Occipital lobe (tissue), 2 donors: ENCODE measurements around the gene APP. TPM values are rescaled to one million over a fixed set of nuclear protein-coding genes. Genes with fewer than 3 reads are reported as not detected.

Experiments used
- DNase-seq: peaks from one replicate; lab custom pipeline; 2025; lab: John Stamatoyannopoulos, UW
- total RNA-seq: library from RNA; depleted of rRNA; stranded (reverse); fragments of >200 nt; gene quantifications from one replicate; pipeline ENCODE4 v1.2.3, GENCODE V29; 2014

APP gene
- total RNA-seq, 1 donor from 2014 or later: 354 TPM

DNA sequence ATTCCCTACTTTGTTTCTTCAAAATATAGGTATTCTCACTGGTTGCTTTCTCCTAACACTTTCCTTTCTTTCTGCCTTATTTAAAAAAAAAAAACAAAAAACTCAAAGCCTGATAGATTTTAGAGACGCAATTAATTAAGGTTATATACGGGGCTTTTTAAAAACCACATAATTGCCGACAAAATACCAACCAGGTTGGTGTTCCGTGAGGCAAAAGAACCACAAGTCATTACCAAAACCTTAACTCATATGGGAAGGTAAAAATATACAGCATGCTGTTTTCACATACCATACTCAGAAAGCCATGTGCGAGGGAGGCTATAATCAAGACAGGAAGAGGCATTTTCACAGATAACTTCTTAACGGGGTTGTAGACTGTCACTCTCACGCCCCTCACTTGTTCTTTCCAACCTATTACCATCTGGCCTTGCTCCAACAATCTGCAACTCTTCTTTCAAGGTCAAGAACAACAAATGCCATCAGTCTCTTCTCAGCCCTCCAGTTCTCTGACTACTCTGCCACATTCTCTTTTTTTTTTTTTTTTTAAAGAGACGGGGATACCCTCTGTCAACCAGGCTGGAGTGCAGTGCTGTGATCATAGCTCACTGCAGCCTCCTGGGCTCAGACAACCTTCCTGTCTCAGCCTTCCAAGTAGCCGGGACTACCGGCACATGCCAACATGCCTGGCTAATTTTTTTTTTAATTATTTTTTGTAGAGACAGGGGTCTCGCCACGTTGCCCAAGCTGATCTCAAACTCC, 102.6 kb downstream of the APP start:
- no peak for DNase-seq

DNA sequence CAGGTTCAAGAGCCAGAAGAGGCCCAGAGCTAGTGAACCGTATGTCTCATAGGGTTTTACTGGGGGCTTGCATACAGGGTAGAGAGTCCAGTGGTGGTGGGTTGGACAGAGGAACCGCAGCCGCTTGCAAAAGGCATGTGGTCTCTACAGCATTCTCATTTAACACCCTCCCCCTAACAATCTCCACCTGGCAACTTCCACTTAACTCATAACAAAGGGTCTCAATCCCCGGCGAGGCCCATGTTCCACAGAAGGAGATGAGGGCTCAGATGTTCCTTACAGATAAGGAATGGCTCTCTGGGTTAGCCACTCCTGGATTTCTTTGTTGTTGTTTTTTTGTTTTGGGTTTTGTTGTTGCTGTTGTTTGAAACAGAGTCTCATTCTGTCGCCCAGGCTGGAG, 106.1 kb downstream of the APP start:
- DNase-seq: no peak

DNA sequence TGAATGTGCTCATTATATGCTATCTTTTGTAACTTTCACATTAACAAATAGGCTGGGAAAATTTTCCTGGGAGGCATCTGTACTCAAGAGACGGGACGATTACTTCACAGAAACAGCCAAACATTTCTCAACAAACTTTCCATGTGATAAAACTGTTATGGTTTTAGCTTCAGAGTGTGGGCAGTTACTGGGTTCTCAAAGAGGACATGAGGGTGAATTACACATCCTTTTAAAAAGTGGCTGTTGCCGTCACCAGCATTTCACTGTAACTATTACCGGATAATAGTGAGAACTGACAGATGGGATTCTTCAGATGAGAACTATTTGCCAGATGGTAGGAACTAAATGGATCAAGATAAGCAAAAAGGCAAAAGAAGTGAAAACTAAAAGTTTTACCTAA, 109.1 kb downstream of the APP start:
- DNase-seq: no peak

DNA sequence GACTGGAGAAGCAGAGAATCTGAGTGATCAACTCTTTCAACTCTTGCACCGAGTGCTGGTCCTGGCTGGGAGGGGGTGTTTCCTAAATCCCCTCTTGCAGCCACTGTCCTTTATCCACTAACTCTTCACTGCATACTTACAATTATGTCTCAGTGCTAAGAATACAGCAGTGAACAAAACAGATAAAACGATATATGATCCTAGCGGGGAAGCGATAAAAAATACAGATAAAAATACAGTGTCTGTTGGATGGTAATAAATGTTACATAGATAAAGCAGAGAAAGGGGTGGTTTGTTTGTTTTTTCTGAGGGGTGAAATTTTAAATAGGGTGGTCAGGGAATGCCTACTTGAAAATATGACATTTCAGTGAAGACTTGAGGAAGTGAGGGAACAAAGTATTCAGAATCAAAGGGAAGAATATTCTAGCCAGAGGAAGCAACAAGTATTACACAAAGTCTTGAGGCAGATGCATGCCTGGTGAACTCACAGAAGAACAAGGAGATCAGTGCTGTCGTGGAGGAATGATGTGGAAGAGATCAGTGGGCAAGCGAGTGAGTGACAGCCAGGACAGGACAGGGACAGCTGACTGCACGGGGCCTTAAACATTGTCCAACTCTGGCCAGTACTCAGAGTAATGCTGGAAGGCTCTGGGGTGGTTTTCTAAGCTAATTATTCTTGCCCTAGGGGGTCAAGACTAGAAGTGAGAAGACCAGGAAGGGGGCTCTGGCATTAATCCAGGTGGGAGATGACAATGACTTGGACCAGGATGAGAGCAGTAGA, 110.0 kb downstream of the APP start:
- DNase-seq: no peak

DNA sequence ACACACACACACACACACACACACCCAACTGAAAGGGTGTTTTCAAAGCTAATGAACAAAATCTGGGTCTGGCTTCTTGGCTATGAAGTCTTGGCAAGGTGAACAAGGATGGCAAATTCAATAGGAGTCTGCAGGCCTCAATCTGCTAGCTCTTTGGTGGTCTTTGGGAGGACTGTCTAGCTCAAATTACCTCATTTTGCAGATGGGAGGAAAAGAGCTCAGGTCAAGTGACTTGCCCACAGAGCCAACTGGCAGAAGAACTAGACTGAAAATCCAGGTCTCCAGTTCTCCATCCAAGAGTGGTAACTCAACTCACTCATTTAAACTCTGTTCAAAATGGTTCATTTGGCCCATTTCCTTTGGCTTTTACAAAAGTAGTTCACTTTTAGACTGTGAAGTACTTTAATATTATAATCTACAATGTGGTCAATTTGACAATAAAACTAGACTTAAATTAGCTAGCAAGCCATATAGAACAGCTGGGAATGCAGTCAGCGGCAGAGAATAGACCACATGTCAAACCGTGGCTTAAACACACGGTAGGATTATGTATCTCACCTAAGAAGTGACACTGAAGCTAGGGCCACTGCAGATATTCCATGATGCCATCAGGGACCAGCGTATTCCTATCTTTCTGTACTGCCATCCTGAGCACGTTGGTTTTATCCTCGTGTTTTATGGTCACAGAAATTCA, 112.9 kb downstream of the APP start:
- no peak for DNase-seq

DNA sequence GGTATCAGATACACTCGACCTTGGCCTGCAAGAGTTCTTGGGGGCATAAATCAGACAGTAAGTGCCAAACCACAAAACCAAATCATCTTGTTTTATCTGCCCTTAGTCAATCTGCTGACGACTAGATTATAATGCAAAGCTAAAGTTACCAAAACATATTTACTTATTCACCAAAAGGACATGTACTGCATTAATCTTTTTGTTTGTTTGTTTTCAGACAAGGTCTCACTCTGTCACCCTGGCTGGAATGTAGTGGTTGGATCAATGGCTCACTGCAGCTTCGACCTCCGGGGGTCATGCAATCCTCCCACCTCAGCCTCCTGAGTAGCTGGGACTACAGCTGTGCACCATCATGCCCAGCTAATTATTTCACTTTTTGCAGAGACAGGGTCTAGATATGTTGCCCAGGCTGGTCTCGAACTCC, 114.7 kb downstream of the APP start:
- DNase-seq: no peak

DNA sequence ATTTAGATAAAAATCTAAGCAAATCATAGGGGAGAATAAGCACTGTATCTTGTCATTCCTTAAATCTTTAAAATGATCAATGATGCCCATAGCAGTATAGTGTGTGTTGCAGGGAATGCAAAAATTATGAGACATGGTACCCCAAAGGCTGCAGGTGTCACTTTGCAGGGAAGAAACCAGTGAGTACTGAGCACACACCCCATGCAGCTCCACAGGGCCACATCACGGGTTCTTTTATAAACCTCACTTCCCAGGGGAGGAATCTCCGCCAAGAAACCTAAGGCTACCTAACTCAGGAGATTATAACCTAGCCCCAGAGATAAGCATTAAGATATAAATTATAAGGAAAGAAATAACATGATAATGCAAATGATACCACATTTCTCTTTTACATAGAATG, 115.6 kb downstream of the APP start:
- DNase-seq: no peak

DNA sequence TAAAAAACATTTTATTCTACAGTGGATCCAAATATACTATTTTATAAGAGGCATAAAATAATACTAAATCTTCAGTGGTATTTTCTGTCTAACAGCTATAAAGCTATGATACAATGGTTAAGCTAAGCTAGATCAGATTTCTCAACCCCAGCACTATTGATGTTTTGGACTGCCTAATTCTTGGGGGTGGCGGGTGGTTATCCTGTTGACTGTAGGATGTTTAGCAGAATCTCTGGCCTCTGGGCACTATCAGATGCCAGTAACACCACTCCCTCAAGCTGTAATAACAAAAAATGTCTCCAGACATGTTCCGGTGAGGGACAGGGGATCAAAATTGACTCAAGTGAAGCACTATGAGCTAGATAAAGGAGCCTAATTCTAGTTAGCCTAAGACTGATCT, 118.5 kb downstream of the APP start:
- no peak for DNase-seq

DNA sequence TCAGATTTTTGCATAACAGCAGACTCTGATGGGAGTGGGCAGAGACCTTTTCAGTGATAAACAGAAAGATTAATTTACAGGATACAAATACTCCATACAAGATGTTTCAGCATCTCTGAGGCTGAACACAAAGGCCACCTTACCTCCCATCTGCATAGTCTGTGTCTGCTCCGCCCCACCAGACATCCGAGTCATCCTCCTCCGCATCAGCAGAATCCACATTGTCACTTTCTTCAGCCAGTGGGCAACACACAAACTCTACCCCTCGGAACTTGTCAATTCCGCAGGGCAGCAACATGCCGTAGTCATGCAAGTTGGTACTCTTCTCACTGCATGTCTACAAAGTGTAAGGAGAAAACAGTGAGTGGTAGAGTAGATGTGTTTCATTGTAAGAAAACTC, 119.7 kb downstream of the APP start:
- DNase-seq: no peak

DNA sequence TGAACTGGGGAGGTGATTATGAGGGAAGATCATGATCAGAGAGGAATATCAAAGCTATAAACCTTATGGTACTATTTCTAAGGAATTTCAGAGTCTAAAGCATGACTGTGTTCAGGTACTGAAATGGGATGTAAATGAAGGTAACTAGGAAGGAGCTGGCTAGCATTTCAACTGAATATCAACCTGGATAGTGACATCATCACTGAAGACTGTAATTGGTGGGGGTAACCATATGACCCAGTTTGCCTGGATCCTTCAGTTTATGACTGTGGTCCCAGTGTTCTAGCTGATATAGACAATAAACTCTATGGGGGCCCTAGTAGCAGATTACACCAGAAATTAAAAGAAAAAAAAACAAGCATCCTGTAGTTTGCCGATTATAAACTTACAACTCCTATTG, 120.8 kb downstream of the APP start:
- DNase-seq: no peak

DNA sequence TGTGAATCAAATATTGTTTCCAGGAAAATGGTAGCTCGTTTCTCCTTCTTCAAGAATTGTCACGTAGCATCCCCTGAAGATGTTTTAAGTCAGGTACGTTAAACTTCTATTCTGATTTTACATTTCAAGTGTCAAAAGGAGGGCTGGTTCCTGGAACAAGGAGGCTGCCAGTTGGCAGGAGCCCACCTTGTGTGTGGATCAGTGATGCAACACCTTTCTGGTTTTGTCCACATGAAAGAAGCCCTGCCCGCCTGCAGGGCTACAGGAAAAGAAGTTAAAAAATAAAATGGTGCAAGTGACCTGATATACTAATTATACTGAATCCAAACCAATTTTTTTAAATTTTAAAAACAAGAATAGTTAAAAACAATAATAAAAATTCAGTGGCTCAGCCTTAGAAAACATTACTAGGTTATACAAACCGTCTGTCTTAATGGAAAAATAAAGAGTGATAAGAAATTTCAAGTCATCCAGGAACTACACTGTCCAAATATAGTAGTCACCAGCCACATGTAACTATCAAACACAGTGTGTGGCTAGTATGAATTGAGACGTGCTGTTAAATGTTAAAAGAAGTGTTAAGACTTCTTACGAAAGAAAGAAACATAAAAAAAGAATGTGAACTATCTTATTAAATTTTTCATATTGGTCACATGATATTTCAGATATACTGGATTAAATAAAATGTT, 123.1 kb downstream of the APP start:
- no peak for DNase-seq

DNA sequence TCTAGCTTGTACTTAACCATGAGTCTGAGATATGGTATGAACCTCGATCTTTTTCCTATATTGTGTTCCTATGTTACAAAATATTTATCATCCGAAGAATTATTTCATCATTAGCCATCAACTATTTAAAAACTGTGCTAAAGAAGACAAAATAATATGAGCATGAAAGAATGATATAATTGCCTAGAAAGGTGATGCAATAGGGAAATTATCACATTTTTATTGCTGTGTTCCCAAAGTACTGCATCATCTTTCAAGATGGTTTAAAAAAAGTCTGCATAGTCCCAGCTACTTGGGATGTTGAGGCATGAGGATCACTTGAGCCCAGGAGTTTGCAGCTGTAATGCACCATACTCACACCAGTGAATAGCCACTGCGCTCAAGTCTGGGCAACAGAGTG, 126.7 kb downstream of the APP start:
- DNase-seq: no peak

DNA sequence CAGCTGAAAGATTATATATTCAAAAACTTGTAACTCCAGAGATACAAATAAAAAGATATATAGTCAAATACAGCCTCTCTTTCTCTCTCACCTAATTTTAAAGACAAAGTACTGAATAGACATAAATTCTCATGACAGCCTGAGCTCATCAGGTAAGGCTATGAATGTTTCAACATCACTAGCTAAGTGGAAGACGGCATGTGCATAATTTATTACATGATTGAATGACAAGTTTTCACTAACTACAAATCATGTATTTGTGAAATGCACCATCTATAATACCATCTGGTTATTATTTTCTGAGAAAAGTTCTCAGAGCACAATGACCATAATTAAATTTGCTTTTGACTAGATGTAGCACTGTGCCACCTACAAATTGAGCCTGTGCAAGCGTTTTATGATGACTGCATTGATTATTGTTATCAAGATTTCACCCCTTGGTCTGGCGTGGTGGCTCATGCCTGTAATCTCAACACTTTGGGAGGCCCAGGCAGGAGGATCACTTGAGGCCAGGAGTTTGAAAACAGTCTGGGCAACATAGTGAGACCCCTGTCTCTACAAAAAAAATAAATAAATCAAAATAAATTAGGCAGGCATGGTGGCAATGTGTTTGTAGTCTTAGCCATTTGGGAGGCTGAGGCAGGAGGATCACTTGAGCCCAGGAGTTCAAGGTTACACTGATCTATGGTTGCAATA, 128.2 kb downstream of the APP start:
- DNase-seq: no peak

DNA sequence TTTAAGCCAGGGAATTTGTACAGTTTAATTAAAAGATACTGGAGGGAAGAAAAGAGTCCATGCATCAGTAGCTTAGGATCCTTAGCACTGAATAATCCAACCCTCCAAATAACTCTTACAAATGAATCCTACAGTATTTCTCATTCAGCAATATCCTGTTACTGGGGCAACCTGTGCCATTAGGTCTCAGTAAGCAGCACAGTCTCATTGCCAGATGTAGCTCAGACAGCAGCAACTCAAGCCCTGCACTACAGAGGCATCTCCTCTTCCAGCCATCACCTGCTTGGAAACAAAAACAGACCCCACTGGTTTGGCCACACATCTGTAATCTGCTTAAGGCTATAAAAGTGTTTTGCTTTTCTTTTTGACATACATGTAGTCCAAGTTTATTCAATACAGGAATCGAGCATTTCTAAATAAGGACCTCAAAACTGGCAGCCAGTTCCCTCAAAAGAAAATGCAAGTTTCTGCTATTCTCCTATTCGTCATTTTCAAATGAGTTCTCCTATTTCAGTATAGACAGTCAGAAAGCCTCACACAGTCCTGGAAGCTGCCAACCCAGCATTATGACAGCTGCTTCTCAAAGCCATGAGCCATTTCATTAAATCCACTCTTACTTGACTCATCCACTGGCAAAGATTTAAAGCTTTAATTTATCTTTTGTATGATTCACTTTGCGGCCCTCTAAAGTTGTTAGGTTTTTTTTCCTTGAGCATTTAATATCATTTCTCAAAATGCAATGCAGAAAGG, 129.0 kb downstream of the APP start:
- DNase-seq: no peak

DNA sequence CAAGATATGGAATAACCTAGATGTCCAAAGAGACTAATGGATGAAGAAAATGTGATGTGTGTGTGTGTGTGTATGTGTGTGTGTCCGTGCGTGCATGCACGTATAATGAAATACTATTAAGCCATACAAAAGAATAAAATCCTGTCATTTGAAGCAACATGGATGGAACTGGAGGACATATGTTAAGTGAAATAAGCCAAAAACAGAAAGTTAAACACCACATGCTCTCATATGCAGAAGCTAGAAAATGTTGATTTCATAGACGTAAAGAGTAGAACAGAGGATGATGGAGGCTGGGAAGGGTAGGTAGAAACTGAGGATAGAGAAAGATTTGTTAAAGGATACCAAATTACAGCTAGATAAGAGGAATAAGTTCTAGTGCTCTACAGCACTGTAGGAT, 133.7 kb downstream of the APP start:
- no peak for DNase-seq

DNA sequence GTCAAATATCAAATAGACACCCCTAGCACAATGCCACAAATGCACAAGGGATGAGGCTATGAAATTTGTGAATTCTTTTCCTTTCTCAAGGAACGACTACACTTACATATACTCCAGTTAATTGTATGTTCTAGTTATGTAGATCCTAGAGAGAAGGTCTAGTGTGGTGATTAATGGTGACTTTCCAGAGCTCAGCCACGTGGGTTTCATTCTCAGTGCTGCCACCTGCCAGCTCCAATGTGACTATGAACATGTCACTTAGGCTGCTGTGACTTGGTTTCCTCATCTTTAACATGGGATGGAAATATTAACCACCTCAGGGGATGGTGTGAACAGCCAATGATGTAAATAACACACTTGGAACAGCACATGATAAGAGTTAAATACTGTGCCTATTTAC, 138.3 kb downstream of the APP start:
- DNase-seq: no peak

DNA sequence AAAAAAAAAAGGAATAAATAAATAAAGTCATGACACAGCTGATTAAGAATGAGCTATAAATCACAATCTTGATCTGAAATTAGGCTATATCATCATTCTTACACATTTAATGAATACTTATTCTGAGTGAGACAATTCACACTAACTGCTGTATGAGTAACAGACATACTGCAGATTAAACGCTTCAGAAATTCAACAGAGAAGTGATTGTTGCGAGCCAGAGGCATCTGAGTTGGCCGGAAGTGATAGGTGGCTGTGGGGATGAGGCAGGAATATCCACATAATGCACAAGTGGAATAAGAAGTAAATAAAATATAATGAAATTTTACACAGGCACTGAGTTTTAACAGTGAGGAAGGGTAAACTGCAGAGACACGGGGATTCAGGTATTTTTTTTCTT, 142.4 kb downstream of the APP start:
- DNase-seq: no peak

DNA sequence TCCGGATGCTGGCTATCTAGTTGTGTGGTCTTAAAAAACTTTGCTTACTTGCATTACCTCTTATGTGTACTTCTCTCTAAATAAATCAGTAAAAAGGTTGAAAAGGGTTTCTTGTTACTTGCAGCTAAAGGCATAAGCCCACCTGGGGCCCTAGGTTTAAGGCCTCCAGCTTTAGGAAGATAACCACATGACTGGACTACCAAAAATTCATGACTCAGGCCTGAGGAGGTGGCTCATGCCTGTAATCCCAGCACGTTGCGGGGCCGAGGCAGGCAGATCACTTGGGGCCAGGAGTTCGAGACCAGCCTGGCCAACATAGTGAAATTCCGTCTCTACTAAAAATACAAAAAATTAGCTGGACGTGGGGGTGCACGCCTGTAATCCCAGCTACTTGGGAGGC, 142.9 kb downstream of the APP start:
- DNase-seq: no peak

DNA sequence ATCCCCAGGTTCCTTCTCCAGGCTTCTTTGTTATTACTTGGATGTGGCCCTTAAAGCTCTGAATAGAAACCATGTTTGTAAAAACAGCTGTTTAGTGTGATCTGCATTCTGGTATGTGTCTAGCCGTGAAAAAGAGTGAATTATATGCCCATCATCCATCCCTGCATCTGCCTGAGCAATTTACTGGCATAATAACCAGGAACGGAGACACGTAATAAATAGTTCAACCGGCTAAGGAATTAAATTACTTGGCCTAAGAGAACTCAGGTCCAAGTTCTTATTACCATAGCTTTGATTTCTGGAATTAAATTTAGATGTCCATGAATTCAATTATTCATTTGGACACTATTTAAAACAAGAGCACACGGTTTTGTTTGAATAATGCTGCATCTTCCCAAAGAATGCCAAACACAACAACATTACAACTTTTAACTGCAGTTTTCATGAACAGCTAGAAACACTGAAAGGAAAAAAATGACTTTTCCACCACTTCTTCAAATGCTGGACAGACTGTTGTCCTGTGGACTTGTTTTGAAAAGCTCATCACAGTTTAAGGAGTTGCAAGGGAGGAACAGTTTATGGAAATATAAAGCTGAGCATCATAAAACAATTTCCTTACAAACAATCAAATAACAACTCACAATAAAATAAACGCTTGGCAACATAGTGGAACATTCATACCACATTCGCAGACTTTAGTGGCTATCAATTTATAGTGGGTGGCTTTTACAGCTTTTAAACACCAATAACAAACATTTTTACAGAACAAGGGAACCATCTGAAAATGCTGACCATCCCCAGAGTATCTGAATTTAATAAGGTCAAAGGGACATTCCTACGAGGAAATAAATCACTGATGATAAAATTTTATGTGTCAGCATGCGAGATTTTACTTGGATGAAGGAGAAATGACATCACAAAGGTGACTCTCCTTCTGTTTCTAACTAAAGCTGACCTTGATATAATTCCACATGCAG, 144.7 kb downstream of the APP start:
- no peak for DNase-seq
